ENCODE data around the gene RNF207. TPM values are rescaled to one million over a fixed set of nuclear protein-coding genes. Genes with fewer than 3 reads are reported as not detected.

RNF207 gene
- total and polyA plus RNA-seq, 2 of the 4 experiments (the other 2 are of a cell fraction) = 2.7 to 17.2 TPM

- BruUV-seq (replicated peaks) = no TSS peak
These were observed 1.4 kb downstream of the RNF207 start for GRCh38 chr1:6207075-6207885.

More at GRCh38 chr1:6207075-6207885, 1.4 kb downstream of the RNF207 start:
- H3K9ac ChIP-seq (ENCODE audit: low read depth, low read length) = no peak overlapping the region
- DNase-seq (no peak), ATAC-seq (ENCODE audit: low read depth) (no peak)
- ChIA-PET POLR2A (ENCODE audit: unreplicated experiment) (no interaction called here), CTCF (interaction anchor here (0.6 to 1.0 kb wide), 4 partner anchors 9 to 90 kb away, joined by 3 to 6 read pairs (median 3); no protein-coding TSS in a partner anchor)
- H3K4me2 ChIP-seq (ENCODE audit: low read depth, low read length) = no peak overlapping the region
- no peak overlapping the region for H2AFZ ChIP-seq (replicated peaks; ENCODE audit: low read length, poor library complexity)
- no peak overlapping the region for H3K27ac ChIP-seq (ENCODE audit: insufficient read depth, low read length)
- no peak overlapping the region for H3K56ac ChIP-seq (ENCODE audit: extremely low read depth, insufficient read depth, low read length)
- no peaks in the 10 kb centered on the region for H3K9me3 ChIP-seq (ENCODE audit: control insufficient read depth, insufficient read depth, low read length)
- no peak overlapping the region for H2AK9ac ChIP-seq (replicated peaks; ENCODE audit: low read depth, low read length, poor library complexity)
- peaks cover 4% of the 10 kb centered on the region for H3K9me1 ChIP-seq (ENCODE audit: insufficient read depth, low read length)
- in situ Hi-C loops (cut with MboI; ENCODE audit: low sequenced_read_pairs) (no loop called here), dilution Hi-C loops (cut with HindIII; ENCODE audit: low sequenced_read_pairs, unreplicated experiment) (no loop called here), intact Hi-C loops (cut with micrococcal nuclease) (no loop called here)
- TF ChIP-seq CTCF (conservative IDR thresholded peaks at IDR 0.05; ENCODE audit: low read depth, low read length) (no peak), MAZ (IDR thresholded peaks at IDR 0.05; ENCODE audit: borderline replicate concordance, low read depth, low read length) (no peak), BHLHE40 (IDR thresholded peaks at IDR 0.05; ENCODE audit: low read depth, low read length) (no peak), NFE2L2 (IDR thresholded peaks at IDR 0.05; ENCODE audit: low read depth, low read length) (no peak), POLR2A (IDR thresholded peaks at IDR 0.05; ENCODE audit: low read depth, low read length) (no peak), FOS (IDR thresholded peaks at IDR 0.05; ENCODE audit: low read depth, low read length) (no peak), ELK1 (IDR thresholded peaks at IDR 0.05; ENCODE audit: borderline replicate concordance, low read depth, low read length) (no peak), RAD21 (IDR thresholded peaks at IDR 0.05; ENCODE audit: low read length) (no peak), RFX5 (IDR thresholded peaks at IDR 0.05; ENCODE audit: low read depth, low read length) (no peak), SMC3 (IDR thresholded peaks at IDR 0.05; ENCODE audit: low read depth, low read length) (no peak), USF2 (IDR thresholded peaks at IDR 0.05; ENCODE audit: low read depth, low read length) (no peak)
- H2BK5ac ChIP-seq (ENCODE audit: low read depth, low read length, poor library complexity, severe bottlenecking) = no peak overlapping the region
- no peak overlapping the region for H2BK20ac ChIP-seq (ENCODE audit: low read depth, low read length)
- no peak overlapping the region for H2BK120ac ChIP-seq (ENCODE audit: low read depth, low read length)
- no peaks in the 10 kb centered on the region; the same call in 1 of the 2 replicates for H3K27me3 ChIP-seq (ENCODE audit: control insufficient read depth, insufficient read depth, low read length)
- no peak overlapping the region for H4K5ac ChIP-seq (ENCODE audit: low read depth, low read length)
- no peak overlapping the region for H4K8ac ChIP-seq (ENCODE audit: low read depth in 2 of 2, low read length in 2 of 2)
- H3K79me1 ChIP-seq (ENCODE audit: low read depth in 1 of 2, low read length in 2 of 2) = no peaks in the 10 kb centered on the region; a peak in 1 of 4 replicates
- no peaks in the 10 kb centered on the region; the same call in 1 of the 2 replicates for H4K20me1 ChIP-seq (ENCODE audit: insufficient read depth, low read length)
- no peak overlapping the region for H4K91ac ChIP-seq (ENCODE audit: insufficient read depth, low read depth, low read length)
- 89% methylated on average over 13 of the region's 19 CpGs; no CpG with 5 or more reads in 1 of the 2 experiments for WGBS, 2 experiments (ENCODE audit: extremely low coverage in 2 of 2, insufficient read length in 1 of 2)
- H2BK15ac ChIP-seq (ENCODE audit: low read depth, low read length) = no peak overlapping the region
- H3K36me3 ChIP-seq (ENCODE audit: control insufficient read depth, insufficient read depth, low read length) = no peaks in the 10 kb centered on the region
- H3K4me1 ChIP-seq (ENCODE audit: control insufficient read depth, insufficient read depth, low read length) = peaks cover 7% of the 10 kb centered on the region; the same call in 1 of the 2 replicates
- H3K4me3 ChIP-seq (ENCODE audit: insufficient read depth, low read depth, low read length) = no peak overlapping the region
- no peak overlapping the region for H3K18ac ChIP-seq (ENCODE audit: low read depth, low read length)
- no peak overlapping the region for H3K23ac ChIP-seq (ENCODE audit: low read depth, low read length)
- no peak overlapping the region for H3K14ac ChIP-seq (replicated peaks; ENCODE audit: low read depth, low read length)
- no peak overlapping the region for H2AK5ac ChIP-seq (ENCODE audit: low read depth, low read length)
- no peak overlapping the region for H3K4ac ChIP-seq (ENCODE audit: low read depth, low read length)
